Head of caudate nucleus (tissue), 42 donors: Measurements from ENCODE around the gene HIF1AN.

Source experiments
- DNase-seq, 42 donors: peaks; one replicate each; pipeline versions ENCODE4 v3.0.0 to v3.0.0-alpha.2; 2020 to 2021; ENCODE audit warnings: mixed read lengths in 7 of 42
- intact Hi-C: fragments of 100-400 bp; cut with DNase I; formaldehyde crosslinking; loops from one replicate; pipeline ENCODE4 v1.15.0; 2022

HIF1AN gene

DNA sequence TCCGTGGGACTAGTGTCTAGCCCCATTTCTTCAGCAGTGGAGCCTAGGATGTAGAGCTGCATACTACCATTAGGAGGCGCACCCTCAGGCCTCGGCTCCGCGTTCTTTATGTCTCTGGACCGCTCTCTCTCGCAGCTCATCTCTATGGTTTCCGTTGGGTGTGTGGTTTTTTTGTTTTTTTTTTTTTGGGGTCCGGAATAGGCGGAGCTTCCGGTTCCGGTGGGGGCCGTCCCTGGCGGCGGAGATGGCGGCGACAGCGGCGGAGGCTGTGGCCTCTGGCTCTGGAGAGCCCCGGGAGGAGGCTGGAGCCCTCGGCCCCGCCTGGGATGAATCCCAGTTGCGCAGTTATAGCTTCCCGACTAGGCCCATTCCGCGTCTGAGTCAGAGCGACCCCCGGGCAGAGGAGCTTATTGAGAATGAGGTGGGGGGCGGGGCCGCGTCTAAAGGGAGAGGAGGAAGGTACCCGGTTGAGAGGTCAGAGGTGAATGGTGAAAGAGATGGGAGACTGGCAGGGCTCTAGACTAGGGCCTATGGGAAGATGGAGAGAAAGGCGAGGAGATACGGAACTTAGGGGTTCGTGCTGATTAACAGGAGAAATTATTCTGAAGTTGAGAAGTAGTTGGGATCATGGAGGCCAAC lies at the start of gene HIF1AN:
Gene HIF1AN (plus strand): TSS at position 229 of the 639 bp plus-strand sequence. CDS start 16 bp downstream, at position 245.
- peak; percentile 77 to 96 (median 90) for DNase-seq
- intact Hi-C loops = loop anchor here (10.0 kb wide), 1 partner anchor 251 kb away; the partner anchor contains the start of gene BLOC1S2

DNA sequence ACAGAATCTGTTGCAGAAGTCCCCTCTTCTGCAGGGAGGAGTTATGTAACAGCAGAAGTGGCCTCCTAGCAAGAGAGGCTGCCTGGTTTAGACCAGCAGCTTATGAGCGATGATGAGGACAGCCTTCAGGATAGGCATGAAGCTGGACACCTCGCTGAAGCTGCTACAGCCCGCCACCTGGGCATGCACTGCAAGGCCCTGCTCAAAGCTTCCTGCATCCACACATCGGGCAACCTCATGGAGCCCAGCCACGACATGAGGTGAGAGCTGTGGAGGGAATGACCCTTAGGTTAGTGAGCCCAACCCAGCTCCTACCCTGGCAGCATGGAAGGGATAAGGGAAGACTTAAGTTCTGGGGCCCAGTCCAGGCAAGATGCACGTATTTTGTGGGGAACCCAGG lies 48.2 kb upstream of the HIF1AN start:
- DNase-seq = no peak
- intact Hi-C loops = no loop called here

DNA sequence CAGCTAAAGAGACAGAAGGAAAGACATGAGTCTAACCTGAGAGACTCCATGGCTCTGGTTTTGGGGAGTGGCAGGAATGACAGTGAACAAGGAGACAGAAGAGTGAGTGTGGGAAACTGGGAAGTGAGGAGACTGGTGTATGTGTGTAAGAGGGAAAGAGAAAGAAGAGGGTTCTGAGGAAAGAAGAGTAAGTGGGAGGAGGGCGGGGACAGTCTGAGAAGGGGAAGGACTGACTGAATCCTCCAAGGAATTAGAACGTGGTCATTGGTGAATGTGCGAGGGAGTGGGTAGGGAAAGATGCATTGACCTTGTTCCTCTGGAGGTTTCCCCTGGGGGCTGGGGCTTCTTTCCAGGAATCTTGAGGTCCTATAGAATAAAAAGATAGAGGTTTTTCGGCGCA lies 46.3 kb upstream of the HIF1AN start:
- DNase-seq = no peak
- intact Hi-C loops = no loop called here

DNA sequence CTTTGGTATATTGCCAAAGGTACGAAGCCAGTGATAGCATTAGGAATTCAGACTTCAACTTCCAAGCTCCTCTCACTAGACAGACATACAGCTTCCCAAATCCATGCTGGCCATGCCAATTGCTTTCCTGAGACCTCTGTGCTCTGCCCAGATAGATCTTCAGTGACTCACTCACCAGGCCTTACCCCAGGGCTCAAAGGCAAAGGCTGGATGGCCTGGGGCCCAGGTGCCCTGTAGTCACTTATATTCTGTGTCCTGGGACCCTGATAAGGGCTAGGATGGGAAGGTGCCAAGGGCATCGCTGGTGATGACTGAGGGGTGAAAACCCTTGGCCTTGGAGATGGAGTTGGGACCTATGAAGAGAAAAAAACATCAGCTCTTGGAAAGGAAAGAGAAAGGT lies 45.2 kb upstream of the HIF1AN start:
- intact Hi-C loops = no loop called here
- DNase-seq = no peak

DNA sequence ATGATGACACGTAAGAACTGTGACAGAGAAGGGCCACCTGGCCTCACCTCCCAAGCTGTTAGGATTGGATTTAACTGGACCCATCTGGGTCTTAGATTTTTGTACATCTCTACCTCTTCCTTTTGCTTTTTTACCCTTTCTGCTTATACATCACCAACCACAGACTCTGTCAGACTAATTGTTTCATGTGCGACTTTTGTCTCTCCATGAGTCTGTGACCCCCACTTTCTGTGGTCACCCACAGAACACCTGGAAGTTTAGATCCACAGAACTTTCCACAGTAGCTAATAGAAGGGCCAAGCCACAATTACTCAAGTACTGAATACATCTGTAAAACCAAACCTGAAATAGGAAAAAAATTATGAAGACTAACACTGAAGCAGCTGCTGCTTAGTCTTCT lies 39.2 kb upstream of the HIF1AN start:
- intact Hi-C loops = no loop called here
- no peak for DNase-seq

DNA sequence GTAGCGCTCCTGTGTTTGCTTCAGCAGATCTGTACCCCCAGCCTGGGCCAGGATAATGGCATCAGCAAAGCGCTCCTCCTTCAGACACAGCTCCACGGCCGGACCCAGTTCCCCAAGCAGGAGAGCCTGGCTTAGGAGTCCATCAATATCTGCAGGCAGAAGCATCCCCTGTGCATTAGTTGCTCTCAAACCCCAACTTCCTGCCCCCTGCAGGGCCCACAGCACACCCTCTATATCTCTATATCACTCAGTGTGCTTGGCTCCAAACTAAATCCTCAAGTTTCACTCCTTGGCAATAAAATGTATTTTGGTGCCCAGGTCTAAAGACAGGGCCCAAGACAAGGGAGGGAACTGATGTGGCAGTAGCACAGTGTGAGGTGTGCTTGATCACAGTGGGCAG lies 37.7 kb upstream of the HIF1AN start:
- intact Hi-C loops = no loop called here
- DNase-seq = no peak

DNA sequence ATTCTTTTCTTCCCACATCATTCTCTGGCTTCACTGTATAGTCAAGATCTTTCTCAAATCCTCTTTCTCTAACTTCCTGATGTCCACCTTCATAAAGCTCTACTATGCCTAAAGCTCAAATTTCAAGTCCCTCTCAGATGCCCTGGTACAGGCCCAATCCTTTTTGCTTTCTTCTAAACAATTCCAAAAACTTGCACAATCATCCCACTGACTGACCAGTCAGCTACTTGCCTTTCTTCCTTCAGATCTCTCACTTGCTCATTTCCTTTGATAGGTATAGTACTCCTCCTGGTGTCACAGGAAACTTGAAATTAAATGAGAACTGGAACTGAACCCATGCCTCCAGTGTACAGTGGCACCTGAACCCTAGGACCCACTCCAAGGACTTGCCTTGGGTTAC lies 34.3 kb upstream of the HIF1AN start:
- no peak for DNase-seq
- intact Hi-C loops = no loop called here

DNA sequence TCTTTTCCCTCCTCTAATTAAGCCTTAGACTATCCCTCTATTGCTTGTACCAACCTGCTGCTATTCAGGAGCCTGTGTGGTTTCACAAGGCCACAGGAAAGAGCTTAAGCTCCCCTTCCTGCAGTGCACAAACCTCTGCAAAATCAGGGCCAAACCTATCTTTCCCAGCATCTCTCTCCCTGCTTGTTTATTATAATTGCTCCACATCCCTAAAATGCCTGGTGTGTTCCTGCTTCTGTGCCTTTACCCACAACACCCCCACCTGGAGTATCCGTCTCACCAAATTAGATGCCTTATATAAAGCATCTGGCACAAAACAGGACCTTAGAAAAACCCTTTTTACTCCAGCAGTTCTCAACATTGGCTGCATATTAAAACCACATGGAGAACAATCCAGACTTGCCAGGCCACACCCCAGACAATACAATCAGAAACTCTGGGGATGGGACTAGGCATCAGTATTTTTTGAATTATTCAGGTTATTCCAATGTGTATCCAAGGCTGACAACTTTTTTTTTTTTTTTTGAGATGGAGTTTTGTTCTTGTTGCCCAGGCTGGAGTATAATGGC lies 32.7 kb upstream of the HIF1AN start:
- DNase-seq = no peak
- intact Hi-C loops = no loop called here

DNA sequence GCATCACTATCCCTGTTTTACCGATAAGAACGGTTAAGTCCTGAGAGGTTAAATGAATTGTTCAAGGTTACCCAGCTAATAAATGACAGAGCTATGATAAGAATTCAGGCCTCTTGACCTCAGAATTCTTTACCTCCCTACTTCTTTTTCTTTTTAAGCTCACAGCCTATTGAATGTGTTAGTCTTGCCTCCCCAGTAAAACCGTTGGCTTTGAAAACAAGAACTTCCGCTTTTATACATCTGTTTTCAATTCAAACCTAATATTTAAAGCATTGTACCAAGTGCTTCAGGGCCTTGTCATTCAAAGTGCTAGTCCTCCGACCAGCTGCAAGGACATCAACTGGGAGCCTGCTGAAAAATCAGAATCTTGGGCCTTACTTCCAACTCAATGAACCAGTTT lies 31.6 kb upstream of the HIF1AN start:
- DNase-seq = no peak
- intact Hi-C loops = no loop called here

DNA sequence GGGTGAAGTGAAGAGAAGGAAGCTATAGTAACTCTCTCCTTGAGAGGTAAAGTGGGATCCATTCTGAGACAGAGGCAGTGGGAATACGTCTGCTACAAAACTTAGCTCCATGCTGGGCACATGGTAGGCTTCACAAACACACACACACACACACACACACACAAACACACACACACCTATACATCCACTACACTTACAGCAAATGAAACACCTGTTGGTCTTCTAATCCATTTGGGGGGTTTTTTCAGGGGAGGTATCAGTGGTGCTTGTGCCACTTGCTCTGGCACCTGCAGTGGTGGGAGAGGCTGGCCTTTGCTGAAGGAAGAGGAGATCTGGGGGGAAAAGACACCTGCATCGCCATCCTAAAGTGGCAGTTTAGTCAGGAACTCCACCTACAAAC lies 30.6 kb upstream of the HIF1AN start:
- DNase-seq = no peak
- intact Hi-C loops = no loop called here

DNA sequence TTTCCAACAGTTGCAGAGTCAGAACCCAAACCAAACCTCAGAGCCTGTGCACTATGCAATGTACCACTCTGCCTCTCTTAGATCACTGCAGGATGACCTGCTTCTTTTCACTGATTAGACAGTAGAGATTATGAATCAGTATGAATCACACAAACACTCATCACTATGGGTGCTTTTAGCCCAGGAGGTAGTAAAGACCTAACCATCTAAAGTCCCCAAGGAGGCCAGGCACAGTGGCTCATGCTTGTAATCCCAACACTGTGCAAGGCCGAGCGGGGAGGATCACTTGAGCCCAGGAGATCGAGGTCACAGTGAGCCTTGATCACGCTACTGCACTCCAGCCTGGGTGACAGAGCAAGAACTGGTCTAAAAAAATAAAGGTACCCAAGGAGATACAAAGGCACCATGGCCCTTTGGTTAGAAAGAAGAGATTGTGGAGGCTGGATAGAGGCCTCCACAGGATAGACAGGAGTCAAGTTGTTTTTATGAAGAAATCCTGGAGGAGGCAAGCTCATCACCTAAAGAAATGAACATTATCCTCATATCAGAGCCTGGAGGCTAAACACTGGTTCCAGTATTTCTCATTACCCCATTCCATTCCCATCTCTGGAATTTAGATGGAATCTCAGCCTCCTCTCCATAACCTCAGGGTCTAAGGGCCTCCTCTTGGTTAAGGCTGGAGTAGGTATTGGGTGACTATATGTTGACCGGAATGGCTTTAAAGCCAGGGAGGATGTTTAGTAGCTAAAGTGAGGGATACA lies 29.0 kb upstream of the HIF1AN start:
- DNase-seq = no peak
- intact Hi-C loops = no loop called here

DNA sequence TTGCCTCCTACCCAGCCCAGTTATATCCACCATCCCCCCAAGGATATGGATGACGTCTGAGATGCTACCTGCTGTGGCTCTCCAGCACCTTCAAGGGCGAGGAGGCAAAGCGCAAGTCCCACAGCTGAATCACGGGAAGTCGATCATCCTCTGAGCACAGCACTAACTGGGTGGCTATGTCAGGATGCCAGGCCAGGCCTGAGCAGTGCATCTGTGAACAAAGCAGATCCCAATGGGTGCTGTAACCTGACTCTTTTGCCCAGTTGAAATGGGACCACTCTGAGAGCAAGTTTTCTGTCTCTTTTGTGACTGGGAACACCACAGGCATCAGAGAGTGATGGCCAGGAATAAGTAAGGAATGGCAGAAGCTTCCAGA lies 28.4 kb upstream of the HIF1AN start:
- intact Hi-C loops = no loop called here
- DNase-seq = no peak

DNA sequence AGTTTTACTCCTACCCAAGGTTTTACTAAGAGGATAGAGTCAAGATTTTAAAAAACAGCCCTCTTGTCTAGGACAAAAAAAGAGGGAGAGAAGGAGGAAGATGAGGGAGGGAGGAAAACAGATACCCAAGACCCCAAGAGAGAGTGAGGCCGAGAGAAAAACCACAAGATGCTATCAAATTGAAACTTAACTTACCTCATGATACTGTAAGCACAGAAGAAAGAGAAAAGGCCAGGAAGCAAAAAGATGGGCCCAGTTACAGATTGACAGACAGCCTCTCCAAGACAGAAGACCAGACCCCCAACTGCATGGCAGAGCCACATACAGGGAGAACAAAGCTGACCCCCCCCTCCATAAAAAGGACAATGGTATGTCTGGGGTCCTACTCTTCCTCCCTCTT lies 27.5 kb upstream of the HIF1AN start:
- intact Hi-C loops = no loop called here
- DNase-seq = no peak

DNA sequence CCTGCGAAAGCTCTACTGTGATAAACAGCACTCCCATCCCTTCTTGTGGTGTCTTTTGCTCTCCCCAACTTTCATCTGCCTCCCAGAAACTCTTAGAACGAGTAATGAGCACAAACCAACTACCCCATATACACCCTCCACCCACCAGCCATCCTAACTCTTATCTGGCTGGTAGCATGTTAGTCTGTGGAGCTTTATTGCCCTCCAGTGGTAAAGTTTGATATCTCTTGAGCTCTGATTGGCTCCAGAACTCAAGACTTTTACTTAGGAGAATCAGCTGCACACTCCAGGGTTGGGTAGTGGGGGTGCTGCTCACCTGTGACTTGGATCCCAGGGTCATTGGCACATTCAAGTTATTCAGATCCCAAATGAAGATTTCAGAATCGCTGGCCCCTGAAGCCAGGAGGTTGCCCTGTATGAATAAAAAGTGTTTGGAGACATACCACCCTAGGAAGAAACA lies 27.0 kb upstream of the HIF1AN start:
- intact Hi-C loops = no loop called here
- DNase-seq = no peak

DNA sequence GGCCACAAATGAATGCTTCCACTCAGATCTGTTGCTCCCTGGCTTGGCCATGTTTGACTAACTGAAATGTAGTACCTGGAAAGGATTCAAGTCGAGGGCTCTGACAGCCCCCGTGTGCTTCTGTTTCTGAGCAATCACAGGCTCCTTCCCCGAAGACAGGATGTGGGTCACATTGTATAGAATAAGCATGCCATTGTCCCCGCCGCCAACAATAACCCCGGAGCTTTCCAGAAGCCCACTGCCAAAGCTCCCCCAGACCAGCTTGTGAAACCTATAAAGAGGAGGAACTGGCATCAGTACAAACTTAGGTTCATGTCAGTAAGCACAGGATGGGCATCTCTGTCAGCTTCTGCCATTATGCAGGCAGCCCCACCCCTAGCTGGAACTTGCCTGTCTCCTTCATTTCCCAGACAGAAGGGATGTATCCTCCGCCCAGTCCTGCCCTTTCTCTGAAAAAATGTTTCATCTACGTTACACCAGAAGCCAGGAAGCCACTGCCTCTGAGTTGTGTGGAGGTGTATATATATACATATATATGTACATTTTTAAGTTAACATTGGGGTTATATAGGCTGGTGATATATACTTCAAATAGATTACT lies 26.4 kb upstream of the HIF1AN start:
- intact Hi-C loops = no loop called here
- DNase-seq = no peak

DNA sequence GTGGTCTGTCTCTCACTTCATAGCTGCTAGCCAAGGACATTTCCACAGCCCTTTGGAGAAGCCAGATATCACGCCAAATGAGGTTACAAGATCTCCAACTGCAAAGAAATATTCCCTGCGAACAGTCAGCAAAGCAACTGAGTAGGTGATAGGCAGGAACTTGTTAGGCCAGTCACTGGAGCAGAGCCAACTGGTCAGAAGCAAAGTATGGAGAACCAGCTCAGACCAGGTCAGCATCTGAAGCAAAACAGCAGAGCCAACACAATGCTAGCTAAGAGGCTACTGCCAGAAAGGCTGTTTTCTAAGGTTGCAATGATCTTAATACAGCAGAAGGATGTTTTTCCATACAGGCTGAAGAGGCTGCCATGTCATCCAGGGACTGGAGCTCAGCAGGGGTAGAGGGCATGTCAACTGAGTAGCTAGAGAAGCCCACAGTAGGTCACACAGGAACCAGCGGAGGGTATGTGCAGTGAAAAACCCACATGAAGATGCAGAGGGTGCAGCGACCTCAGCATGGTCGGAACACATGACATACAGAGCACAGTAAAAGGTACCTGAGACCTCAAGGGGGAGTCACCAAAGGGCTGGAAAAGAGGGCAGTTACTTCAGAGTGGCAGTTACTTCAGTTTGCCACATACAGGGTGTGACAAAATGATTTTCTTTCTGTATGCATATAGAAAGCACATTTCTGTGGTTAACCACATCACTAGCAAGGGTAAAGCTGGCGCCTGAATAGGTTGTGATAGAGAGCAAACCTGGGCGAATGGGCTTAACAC lies 25.0 kb upstream of the HIF1AN start:
- intact Hi-C loops = no loop called here
- DNase-seq = no peak

DNA sequence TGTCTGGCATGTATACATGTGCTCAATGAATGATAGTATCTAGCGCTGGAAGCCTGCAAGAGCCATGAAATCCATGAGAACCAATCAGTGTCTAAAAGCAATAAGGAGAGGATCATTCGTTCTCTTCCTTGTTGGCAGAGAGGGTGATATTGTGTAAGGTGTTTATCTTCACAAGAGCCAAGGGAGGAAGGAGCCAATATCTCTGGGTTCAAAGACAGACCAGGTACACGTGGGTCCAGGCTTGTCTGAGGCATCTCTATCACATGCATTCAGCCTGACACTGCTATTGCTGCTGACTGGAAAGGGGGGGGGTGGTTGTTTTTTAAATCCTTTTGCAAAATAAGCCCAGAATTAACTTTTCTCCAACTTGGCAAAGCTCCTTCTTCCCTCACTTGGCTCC lies 20.1 kb upstream of the HIF1AN start:
- DNase-seq = no peak
- intact Hi-C loops = no loop called here

DNA sequence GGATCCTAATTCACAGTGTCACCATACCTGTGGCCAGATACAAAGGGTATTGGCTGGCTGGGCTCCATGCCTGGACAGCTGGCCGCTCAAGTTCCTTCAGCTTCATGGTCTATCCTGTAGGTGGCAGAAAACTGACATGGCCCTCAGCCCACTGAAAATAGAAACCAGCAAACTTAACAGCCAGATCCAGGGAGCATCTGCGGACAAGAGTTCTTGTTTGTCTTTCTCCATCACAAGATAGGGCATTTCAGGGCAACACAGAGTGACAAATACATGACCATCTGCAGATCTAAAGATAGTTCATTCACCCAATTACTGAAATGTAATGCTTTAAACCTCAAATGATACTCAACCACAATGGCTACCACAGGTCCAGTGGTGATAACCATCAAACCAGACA lies 18.9 kb upstream of the HIF1AN start:
- no peak for DNase-seq
- intact Hi-C loops = no loop called here

DNA sequence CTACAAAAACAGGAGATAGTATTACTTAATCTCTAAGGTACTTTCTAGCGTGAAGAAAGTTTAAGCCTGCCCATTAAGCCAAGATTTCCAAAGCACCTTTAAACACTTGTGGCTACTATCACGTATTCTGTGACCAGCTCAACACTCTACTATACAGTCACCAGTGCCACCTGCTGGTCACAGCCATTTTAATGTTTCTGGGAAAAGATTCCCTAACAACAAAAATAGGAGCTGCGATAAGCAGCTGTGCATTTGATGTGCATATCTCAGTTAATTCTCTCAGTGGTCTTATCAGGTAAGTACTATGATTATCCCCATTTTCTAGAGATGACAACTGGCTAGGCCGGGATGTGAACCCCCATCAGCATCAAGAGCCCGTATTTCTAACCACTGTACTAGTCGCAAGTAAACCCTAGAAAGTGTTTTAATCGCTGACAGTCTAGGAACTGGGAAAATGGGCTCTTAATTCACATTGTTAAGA lies 16.9 kb upstream of the HIF1AN start:
- peak in 41 of 42 donors; percentile 25 to 91 (median 69) for DNase-seq
- intact Hi-C loops = no loop called here
